ENCODE measurements around the gene LY6G6D.
"Not testable (repeated sequence)": the region's sequence is repeated elsewhere in the genome, so short reads cannot be mapped to it uniquely, and the experiment has no call there.

LY6G6D gene

DNA sequence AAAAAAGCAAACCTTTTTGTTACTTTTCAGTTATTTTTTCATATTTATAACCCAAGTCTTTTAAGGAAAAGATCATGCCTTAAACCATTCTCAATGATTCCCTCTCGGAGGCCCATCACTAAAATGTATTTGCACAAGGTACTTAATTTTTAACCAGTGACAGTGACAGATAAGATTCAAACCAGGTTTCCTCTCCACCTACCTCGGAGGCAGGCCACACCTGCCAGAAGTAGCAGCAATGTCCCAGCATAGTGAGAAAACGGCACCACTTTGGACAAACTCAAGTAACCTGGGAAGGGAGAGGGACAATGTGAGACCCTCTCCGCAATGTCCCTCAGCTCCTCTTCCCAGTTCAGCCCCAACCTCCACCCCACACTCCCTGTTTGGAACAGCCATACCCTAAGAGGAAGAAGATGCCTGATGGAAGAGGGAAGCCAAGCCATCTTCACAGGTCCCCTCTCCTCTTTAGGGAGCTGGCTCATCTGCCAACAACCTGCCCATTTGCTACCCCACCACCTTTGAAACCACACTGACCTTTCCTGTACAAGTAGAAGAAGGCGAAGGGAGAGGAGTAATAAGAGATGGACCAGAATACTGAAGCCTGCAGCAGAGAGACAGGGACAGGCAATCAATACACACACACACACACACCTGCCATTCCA, 14.3 kb upstream of the LY6G6D start:
- Histone ChIP-seq H3K4me3 (ENCODE audit: low read length) (no peak overlapping the region), H3K9ac (ENCODE audit: low read length) (no peak overlapping the region), H3K9me3 (ENCODE audit: control insufficient read depth, low read length) (no peaks in the 10 kb centered on the region), H3K4me1 (ENCODE audit: control insufficient read depth, insufficient read depth, low read length) (peaks cover 18% of the 10 kb centered on the region), H3K36me3 (ENCODE audit: control insufficient read depth, insufficient read depth, low read length) (no peaks in the 10 kb centered on the region), H3K27me3 (ENCODE audit: control insufficient read depth, insufficient read depth, low read length) (no peaks in the 10 kb centered on the region)

DNA sequence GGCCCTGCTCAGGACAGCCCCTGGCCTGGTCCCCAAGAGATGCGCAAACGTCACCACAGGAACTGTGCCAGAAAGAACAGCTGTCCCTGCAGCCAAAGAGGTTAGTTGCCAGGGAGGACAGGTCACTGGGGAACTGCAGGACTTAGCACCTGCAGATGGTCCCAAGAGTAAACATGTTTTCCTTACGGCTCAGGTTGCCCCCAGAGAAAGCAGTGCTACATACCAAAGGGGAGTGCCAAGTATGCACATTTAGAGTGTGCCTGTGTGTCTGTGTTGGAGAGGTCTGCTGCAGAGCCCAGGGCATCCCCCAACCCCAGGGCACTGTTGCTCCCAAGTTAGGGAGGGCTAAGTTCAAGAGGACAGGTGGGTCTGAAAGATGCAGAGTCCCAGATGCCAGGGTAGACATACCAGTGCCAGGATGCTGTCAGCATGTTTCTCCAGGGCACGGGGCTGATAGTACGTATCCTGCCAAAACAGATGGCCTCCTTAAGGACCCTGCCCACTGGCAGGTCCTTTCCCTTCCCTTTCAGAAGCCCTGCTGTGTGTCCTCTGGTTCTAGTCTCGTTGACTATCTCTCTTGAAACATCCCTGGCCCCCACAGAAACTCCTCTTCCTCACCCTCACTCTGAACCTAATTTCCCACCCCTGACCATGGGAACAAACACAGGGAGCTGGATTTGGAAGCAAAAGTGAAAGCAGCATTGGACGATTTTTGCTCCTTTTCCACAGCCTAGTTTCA, 13.3 kb upstream of the LY6G6D start:
- peaks cover 18% of the 10 kb centered on the region for H3K4me1 ChIP-seq (ENCODE audit: control insufficient read depth, insufficient read depth, low read length)
- peak overlapping the region; percentile 82 for H3K9ac ChIP-seq (ENCODE audit: low read length)
- no peaks in the 10 kb centered on the region for H3K27me3 ChIP-seq (ENCODE audit: control insufficient read depth, insufficient read depth, low read length)
- H3K4me3 ChIP-seq (ENCODE audit: low read length), result peak overlapping the region; percentile 47
- no peaks in the 10 kb centered on the region for H3K9me3 ChIP-seq (ENCODE audit: control insufficient read depth, low read length)
- no peaks in the 10 kb centered on the region for H3K36me3 ChIP-seq (ENCODE audit: control insufficient read depth, insufficient read depth, low read length)

DNA sequence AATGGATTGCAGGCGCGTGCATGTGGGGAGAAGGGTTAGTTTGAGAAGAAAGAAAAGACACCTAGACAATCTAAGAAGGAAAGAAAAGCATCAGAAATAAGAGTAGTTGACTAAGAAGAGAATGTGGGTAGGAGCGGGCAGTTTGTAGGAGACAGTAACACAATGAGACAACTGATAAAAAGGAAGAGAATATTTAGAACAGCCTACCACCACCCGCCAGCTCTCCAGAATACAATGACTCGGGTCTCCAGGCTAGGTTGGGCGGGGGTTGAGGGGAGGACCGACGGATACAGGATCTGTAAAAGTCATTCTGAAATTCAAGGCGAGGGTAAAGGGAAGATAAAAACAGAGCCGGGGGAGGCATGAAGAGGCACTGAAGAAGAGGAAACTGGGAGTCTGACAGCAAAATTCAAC, 12.7 kb upstream of the LY6G6D start:
- Histone ChIP-seq H3K27me3 (ENCODE audit: control insufficient read depth, insufficient read depth, low read length) (no peaks in the 10 kb centered on the region), H3K36me3 (ENCODE audit: control insufficient read depth, insufficient read depth, low read length) (no peaks in the 10 kb centered on the region), H3K4me3 (ENCODE audit: low read length) (peak overlapping the region; percentile 47), H3K9me3 (ENCODE audit: control insufficient read depth, low read length) (no peaks in the 10 kb centered on the region), H3K4me1 (ENCODE audit: control insufficient read depth, insufficient read depth, low read length) (peaks cover 18% of the 10 kb centered on the region), H3K9ac (ENCODE audit: low read length) (peak overlapping the region; percentile 82)

DNA sequence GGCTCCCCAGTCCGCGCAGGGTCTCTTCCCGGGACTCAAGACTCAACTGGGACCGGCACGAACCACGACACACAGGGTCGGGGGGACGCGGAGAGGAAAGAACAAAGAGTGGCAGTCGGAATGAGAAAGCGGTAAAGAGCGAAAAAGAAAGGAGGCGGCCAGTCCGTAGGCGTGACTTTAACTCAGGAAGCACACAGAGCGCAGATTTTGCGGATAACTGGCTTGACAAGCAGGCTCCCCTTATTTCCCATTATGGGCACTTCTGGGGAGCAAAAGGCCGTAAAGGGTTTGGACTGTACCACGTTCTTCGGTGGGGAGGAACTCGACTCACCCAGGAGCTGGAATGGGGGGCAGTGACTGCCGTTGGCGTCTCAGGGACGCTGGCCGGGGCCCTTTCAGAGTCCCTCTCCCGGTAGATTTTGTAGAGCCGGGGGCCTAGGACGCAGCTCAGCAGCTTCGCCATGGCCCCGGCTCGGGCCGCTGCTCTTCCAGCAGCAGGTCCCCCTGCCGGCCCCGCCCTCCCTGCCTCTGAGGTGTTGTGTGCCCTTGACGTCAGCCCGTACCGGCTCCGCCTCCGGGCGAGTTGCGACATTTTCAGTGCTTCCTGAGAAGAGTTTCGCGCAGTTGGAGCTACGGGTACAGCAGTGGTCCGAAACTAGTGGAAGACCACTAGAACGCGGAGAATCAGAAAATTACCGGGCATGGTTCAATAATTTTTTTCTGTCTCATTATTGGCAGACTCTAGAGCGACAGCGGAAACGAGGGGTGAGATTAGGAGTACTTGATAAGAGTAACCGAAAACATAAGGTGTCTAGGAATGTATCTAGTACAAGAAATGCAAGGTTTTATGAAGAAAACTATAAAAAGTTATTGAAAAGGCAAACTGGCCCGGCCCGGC, 12.1 kb upstream of the LY6G6D start, which contains the start of gene ABHD16A:
ABHD16A (minus strand) TSS at position 506 of the 898 bp plus-strand sequence; CDS start at position 463, 43 bp downstream.
- H3K9me3 ChIP-seq (ENCODE audit: control insufficient read depth, low read length), result no peaks in the 10 kb centered on the region
- no peaks in the 10 kb centered on the region for H3K27me3 ChIP-seq (ENCODE audit: control insufficient read depth, insufficient read depth, low read length)
- peaks cover 18% of the 10 kb centered on the region for H3K4me1 ChIP-seq (ENCODE audit: control insufficient read depth, insufficient read depth, low read length)
- peak within 1 kb of the TSS; percentile 47 for H3K4me3 ChIP-seq (ENCODE audit: low read length)
- H3K9ac ChIP-seq (ENCODE audit: low read length), result peak within 1 kb of the TSS; percentile 82
- no peaks in the 10 kb centered on the region for H3K36me3 ChIP-seq (ENCODE audit: control insufficient read depth, insufficient read depth, low read length)

DNA sequence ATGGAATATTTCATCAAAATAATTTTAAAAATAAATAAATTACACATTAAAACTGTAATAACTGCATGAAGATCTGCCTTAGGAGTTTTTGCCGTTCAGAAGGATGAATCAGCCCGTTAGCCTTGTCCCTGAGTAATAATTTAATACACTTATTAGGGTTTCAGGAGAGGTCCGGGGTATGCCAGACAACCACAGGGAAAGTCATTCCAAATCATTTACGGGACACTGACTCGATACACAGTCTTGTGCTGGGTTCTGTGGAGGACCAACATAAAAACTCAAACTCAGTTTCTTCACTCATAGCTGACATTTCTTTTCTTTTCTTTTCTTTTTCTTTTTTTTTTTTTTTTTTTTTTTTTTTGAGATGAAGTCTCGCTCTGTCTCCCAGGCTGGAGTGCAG, 9.2 kb upstream of the LY6G6D start:
- no peaks in the 10 kb centered on the region for H3K36me3 ChIP-seq (ENCODE audit: control insufficient read depth, insufficient read depth, low read length)
- H3K4me3 ChIP-seq (ENCODE audit: low read length), result no peak overlapping the region
- H3K27me3 ChIP-seq (ENCODE audit: control insufficient read depth, insufficient read depth, low read length), result no peaks in the 10 kb centered on the region
- H3K9me3 ChIP-seq (ENCODE audit: control insufficient read depth, low read length), result no peaks in the 10 kb centered on the region
- no peak overlapping the region for H3K9ac ChIP-seq (ENCODE audit: low read length)
- H3K4me1 ChIP-seq (ENCODE audit: control insufficient read depth, insufficient read depth, low read length), result peaks cover 24% of the 10 kb centered on the region

DNA sequence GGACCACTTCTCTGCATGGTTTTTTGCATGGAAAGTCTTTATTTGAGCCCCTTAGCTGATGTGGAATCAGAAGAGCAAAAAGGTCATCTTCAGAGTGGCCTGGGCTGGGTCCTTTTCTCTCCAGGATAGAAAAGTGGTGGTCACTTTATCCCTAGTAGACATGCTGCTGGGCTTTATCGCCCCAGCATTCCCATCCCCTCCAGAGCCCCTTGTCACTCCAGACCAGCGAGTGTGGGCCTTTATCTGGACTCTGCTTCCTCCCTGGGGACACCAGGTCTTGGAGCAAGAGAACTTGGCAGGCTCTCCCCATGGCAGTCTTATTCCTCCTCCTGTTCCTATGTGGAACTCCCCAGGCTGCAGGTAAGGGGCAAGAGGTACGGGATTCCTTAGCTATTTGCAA, 8.5 kb upstream of the LY6G6D start, which contains the start of gene LY6G6F:
LY6G6F (plus strand) TSS at position 268 of the 400 bp plus-strand sequence; CDS start at position 309, 41 bp downstream.
- no peaks in the 10 kb centered on the region for H3K9me3 ChIP-seq (ENCODE audit: control insufficient read depth, low read length)
- H3K4me3 ChIP-seq (ENCODE audit: low read length), result no peak within 1 kb of the TSS
- H3K36me3 ChIP-seq (ENCODE audit: control insufficient read depth, insufficient read depth, low read length), result no peaks in the 10 kb centered on the region
- H3K27me3 ChIP-seq (ENCODE audit: control insufficient read depth, insufficient read depth, low read length), result no peaks in the 10 kb centered on the region
- peaks cover 26% of the 10 kb centered on the region for H3K4me1 ChIP-seq (ENCODE audit: control insufficient read depth, insufficient read depth, low read length)
- no peak within 1 kb of the TSS for H3K9ac ChIP-seq (ENCODE audit: low read length)

DNA sequence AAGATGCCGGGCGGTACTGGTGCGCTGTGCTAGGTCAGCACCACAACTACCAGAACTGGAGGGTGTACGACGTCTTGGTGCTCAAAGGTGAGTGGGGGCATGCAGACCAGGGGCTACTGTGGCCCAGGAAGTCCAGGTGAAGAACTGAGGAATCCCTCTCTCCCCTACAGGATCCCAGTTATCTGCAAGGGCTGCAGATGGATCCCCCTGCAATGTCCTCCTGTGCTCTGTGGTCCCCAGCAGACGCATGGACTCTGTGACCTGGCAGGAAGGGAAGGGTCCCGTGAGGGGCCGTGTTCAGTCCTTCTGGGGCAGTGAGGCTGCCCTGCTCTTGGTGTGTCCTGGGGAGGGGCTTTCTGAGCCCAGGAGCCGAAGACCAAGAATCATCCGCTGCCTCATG, 7.4 kb upstream of the LY6G6D start:
- H3K4me3 ChIP-seq (ENCODE audit: low read length), result no peak overlapping the region
- no peaks in the 10 kb centered on the region for H3K9me3 ChIP-seq (ENCODE audit: control insufficient read depth, low read length)
- H3K9ac ChIP-seq (ENCODE audit: low read length), result no peak overlapping the region
- H3K27me3 ChIP-seq (ENCODE audit: control insufficient read depth, insufficient read depth, low read length), result no peaks in the 10 kb centered on the region
- no peaks in the 10 kb centered on the region for H3K36me3 ChIP-seq (ENCODE audit: control insufficient read depth, insufficient read depth, low read length)
- H3K4me1 ChIP-seq (ENCODE audit: control insufficient read depth, insufficient read depth, low read length), result peaks cover 25% of the 10 kb centered on the region

DNA sequence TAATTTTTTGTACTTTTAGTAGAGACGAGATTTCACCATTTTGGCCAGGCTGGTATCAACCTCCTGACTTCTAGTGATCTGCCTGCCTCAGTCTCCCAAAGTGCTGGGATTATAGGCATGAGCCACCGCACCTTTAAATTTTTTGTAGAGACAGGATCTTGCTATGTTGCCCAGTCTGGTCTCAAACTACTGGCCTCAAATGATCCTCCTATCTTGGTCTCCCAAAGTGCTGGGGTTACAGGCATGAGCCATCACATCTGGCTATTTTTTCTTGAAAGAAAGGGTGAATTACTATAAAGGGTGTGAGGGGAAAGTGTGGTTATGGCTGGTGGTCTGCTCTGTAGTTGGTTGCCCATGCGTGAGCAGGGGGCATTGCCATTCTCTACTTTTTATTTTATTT, 6.9 kb upstream of the LY6G6D start:
- Histone ChIP-seq H3K36me3 (ENCODE audit: control insufficient read depth, insufficient read depth, low read length) (no peaks in the 10 kb centered on the region), H3K9me3 (ENCODE audit: control insufficient read depth, low read length) (no peaks in the 10 kb centered on the region), H3K4me3 (ENCODE audit: low read length) (no peak overlapping the region), H3K27me3 (ENCODE audit: control insufficient read depth, insufficient read depth, low read length) (no peaks in the 10 kb centered on the region), H3K9ac (ENCODE audit: low read length) (no peak overlapping the region), H3K4me1 (ENCODE audit: control insufficient read depth, insufficient read depth, low read length) (peaks cover 25% of the 10 kb centered on the region)

DNA sequence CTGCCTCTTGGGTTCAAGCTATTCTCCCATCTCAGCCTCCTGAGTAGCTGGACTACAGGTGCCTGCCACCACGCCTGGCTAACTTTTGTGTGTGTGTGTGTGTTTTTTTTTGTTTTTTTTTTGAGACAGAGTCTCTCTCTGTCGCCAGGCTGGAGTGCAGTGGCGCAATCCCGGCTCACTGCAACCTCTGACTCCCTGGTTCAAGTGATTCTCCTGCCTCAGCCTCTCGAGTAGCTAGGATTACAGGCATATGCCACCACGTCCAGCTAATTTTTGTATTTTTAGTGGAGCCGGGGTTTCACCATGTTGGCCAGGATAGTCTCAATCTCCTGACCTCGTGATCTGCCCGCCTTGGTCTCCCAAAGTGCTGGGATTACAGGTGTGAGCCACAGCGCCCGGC, 6.0 kb upstream of the LY6G6D start:
- peaks cover 22% of the 10 kb centered on the region for H3K4me1 ChIP-seq (ENCODE audit: control insufficient read depth, insufficient read depth, low read length)
- H3K27me3 ChIP-seq (ENCODE audit: control insufficient read depth, insufficient read depth, low read length); H3K36me3 ChIP-seq (ENCODE audit: control insufficient read depth, insufficient read depth, low read length): not testable (repeated sequence)

DNA sequence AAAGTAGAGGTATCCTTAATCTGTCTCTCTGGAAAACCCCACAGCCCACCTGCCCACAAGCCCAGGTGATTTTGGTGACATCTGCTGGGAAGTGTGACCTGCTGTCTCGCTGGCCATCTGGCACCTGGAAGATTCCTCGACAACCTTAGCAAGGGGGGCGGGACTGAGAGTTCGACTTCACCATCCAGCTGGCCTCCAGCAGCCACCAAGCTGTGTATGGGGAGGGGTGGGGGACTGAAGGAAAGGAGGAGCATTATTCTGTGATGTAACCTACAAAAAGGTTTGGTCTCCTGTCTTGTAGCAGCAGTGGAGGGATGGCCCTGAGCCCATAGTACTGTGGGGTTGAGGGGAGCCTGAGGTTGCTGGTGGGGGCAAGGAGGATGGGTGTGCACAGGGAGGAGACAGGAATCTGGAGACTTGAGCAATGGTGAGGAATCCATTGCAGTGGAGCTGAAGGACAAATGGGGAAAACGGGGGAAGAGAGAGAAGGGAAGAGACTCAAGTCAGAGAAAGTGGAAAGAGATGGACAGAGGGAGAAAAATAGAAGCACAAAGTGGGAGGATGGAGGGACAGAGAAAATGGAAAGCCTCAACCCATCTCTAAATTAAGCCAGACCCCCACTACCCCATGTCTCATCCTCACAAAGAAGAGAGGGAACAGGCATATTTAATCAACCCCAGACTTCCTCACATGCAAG, 4.5 kb upstream of the LY6G6D start:
- Histone ChIP-seq H3K36me3 (ENCODE audit: control insufficient read depth, insufficient read depth, low read length) (no peaks in the 10 kb centered on the region), H3K27me3 (ENCODE audit: control insufficient read depth, insufficient read depth, low read length) (no peaks in the 10 kb centered on the region), H3K9ac (ENCODE audit: low read length) (no peak overlapping the region), H3K9me3 (ENCODE audit: control insufficient read depth, low read length) (no peaks in the 10 kb centered on the region), H3K4me3 (ENCODE audit: low read length) (no peak overlapping the region), H3K4me1 (ENCODE audit: control insufficient read depth, insufficient read depth, low read length) (peaks cover 26% of the 10 kb centered on the region)

More for the DNA sequence above, 6.0 kb upstream of the LY6G6D start:
- not testable (repeated sequence) for H3K9me3 ChIP-seq (ENCODE audit: control insufficient read depth, low read length); H3K9ac ChIP-seq (ENCODE audit: low read length); H3K4me3 ChIP-seq (ENCODE audit: low read length)

DNA sequence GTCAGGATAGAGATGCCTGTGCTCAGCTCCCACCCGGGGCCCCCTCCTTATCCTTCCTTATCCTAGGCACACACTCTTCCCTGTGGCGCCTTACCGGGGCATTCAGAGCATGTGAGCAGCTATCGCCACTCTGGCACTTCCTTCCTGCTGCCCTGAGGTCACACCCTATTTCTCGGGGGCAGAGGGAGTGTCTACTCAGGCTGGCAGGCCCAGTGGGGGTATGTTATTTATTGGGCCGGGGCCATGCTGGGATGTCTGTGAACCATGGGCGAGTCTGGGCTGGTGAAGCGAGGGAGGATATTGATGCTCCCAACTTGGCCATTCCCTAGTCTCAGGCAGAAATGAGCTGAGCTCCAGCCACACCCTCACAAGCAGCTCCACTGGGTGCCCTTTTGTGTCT, 3.9 kb upstream of the LY6G6D start:
- H3K4me3 ChIP-seq (ENCODE audit: low read length), result no peak overlapping the region
- peaks cover 26% of the 10 kb centered on the region for H3K4me1 ChIP-seq (ENCODE audit: control insufficient read depth, insufficient read depth, low read length)
- no peak overlapping the region for H3K9ac ChIP-seq (ENCODE audit: low read length)
- H3K27me3 ChIP-seq (ENCODE audit: control insufficient read depth, insufficient read depth, low read length), result no peaks in the 10 kb centered on the region
- H3K9me3 ChIP-seq (ENCODE audit: control insufficient read depth, low read length), result no peaks in the 10 kb centered on the region
- no peaks in the 10 kb centered on the region for H3K36me3 ChIP-seq (ENCODE audit: control insufficient read depth, insufficient read depth, low read length)

Measured in mucosa of stomach (tissue), 1 donor.